HEK293 (cell line): ENCODE data around the gene EN1.

Experiments used
- CTCF ChIA-PET: fragments of 350-600 bp; formaldehyde crosslinking; extraction: SDS; loops from one replicate; lab custom pipeline; 2021; ENCODE audit warnings: antibody characterized with exemption; lab: Yijun Ruan, JAX
- POLR2A ChIA-PET: fragments of 300-600 bp; formaldehyde crosslinking; extraction: SDS; loops from one replicate; lab custom pipeline; 2020; ENCODE audit warnings: antibody characterized with exemption, inconsistent platforms; lab: Yijun Ruan, JAX
- H3K27ac ChIP-seq: fragments of 200-500 bp; sonication (Bioruptor generic); 2 replicates; pipeline ENCODE4 v1.5.1; 2014; ENCODE audit warnings: low read depth, low read length, control low read depth, inconsistent platforms; ENCODE audit errors: extremely low read depth
- H3K36me3 ChIP-seq, 2 experiments: fragments of 200-500 bp in 1 of 2; sonication (Bioruptor generic) in 1 of 2; 1 replicate in 1 of 2; 2 replicates in 1 of 2; pipeline ENCODE4 v1.5.1; 2014 to 2017; ENCODE audit warnings: inconsistent platforms in 2 of 2, low read length in 2 of 2; ENCODE audit not compliant: control insufficient read depth in 2 of 2, insufficient read depth in 1 of 2
- H3K4me1 ChIP-seq: fragments of 200-500 bp; sonication (Bioruptor generic); 2 replicates; pipeline ENCODE4 v1.5.1; 2014; ENCODE audit warnings: mild to moderate bottlenecking, low read length, inconsistent platforms; ENCODE audit not compliant: control insufficient read depth, insufficient read depth
- H3K4me3 ChIP-seq: 2 replicates; pipeline ENCODE4 v1.5.1; 2011; ENCODE audit warnings: low read depth, mild to moderate bottlenecking, control low read depth, low read length, moderate library complexity
- H3K9me3 ChIP-seq: fragments of 200-500 bp; sonication (Bioruptor generic); 2 replicates; pipeline ENCODE4 v1.5.1; 2014; ENCODE audit warnings: low read depth, low read length, inconsistent platforms; ENCODE audit not compliant: control insufficient read depth, insufficient read depth
- AEBP2 ChIP-seq: fragments of 450-650 bp; formaldehyde crosslinking; IDR thresholded peaks from 2 replicates; pipeline ENCODE4 v1.5.1; 2016; ENCODE audit warnings: missing biosample characterization, missing genetic modification characterization, borderline replicate concordance
- ELK4 ChIP-seq: IDR thresholded peaks from 2 replicates; pipeline ENCODE4 v1.6.1; 2011; ENCODE audit warnings: mild to moderate bottlenecking, low read depth, low read length, borderline replicate concordance
- IKZF3 ChIP-seq: fragments of 450-650 bp; IDR thresholded peaks from 2 replicates; pipeline ENCODE4 v1.5.0; 2018; ENCODE audit warnings: missing biosample characterization, mild to moderate bottlenecking, missing genetic modification characterization, moderate library complexity
- KLF10 ChIP-seq: fragments of 450-650 bp; IDR thresholded peaks from 2 replicates; pipeline ENCODE4 v1.5.1; 2018; ENCODE audit warnings: missing biosample characterization, mild to moderate bottlenecking, missing genetic modification characterization
- OSR2 ChIP-seq: fragments of 450-650 bp; formaldehyde crosslinking; IDR thresholded peaks from 2 replicates; pipeline ENCODE4 v1.5.1; 2016; ENCODE audit warnings: missing biosample characterization, missing genetic modification characterization
- REST ChIP-seq: fragments of 450-650 bp; formaldehyde crosslinking; IDR thresholded peaks from 2 replicates; pipeline ENCODE4 v1.5.1; 2016; ENCODE audit warnings: missing biosample characterization, missing genetic modification characterization
- YY2 ChIP-seq: fragments of 450-650 bp; formaldehyde crosslinking; IDR thresholded peaks from 2 replicates; pipeline ENCODE4 v1.5.1; 2016; ENCODE audit warnings: missing biosample characterization, missing genetic modification characterization
- ZBTB11 ChIP-seq: fragments of 450-650 bp; formaldehyde crosslinking; conservative IDR thresholded peaks from 2 replicates; pipeline ENCODE4 v1.5.1; 2016; ENCODE audit warnings: low read depth, missing biosample characterization, missing genetic modification characterization
- ZBTB48 ChIP-seq: fragments of 450-650 bp; formaldehyde crosslinking; IDR thresholded peaks from 2 replicates; pipeline ENCODE4 v1.5.1; 2016; ENCODE audit warnings: missing biosample characterization, missing genetic modification characterization
- ZNF239 ChIP-seq: fragments of 450-650 bp; formaldehyde crosslinking; IDR thresholded peaks from 2 replicates; pipeline ENCODE4 v1.5.1; 2016; ENCODE audit warnings: missing biosample characterization, missing genetic modification characterization
- ZNF561 ChIP-seq: fragments of 450-650 bp; IDR thresholded peaks from 2 replicates; pipeline ENCODE4 v1.5.1; 2018; ENCODE audit warnings: missing biosample characterization, missing genetic modification characterization, borderline replicate concordance
- ZNF624 ChIP-seq: fragments of 450-650 bp; formaldehyde crosslinking; IDR thresholded peaks from 2 replicates; pipeline ENCODE4 v1.5.1; 2017; ENCODE audit warnings: missing biosample characterization, missing genetic modification characterization
- ZNF677 ChIP-seq: fragments of 450-650 bp; IDR thresholded peaks from 2 replicates; pipeline ENCODE4 v1.5.0; 2018; ENCODE audit warnings: missing biosample characterization, mild to moderate bottlenecking, missing genetic modification characterization, moderate library complexity
- ZNF791 ChIP-seq: fragments of 450-650 bp; formaldehyde crosslinking; IDR thresholded peaks from 2 replicates; pipeline ENCODE4 v1.5.1; 2016; ENCODE audit warnings: missing biosample characterization, missing genetic modification characterization

EN1 gene

GRCh38 chr2:118850901-118851415 lies 3.5 kb upstream of the EN1 start (continued):
- TF ChIP-seq ZBTB11 (no peak), ELK4 (no peak), IKZF3 (tag by site-specific recombination) (no peak), AEBP2 (tag by site-specific recombination) (no peak), ZNF239 (tag by site-specific recombination) (no peak), KLF10 (tag by site-specific recombination) (no peak), OSR2 (tag by site-specific recombination) (no peak)
- TF ChIP-seq, all 188 proteins: peak for 0

- no peak for TF ChIP-seq ZNF677 (tag by site-specific recombination)
- TF ChIP-seq ZNF561 = no peak
- TF ChIP-seq REST = no peak
- no peak for TF ChIP-seq YY2 (tag by site-specific recombination)
- no peak for TF ChIP-seq ZNF624 (tag by site-specific recombination)
- no peak for TF ChIP-seq ZNF791 (tag by site-specific recombination)
- no peak for TF ChIP-seq ZBTB48 (tag by site-specific recombination)
- H3K27ac ChIP-seq = no peak overlapping the region
- peaks cover 6% of the 10 kb centered on the region; the same call in 1 of the 2 replicates for H3K4me1 ChIP-seq
- CTCF ChIA-PET = no interaction called here
- POLR2A ChIA-PET = no interaction called here
- H3K4me3 ChIP-seq = no peak overlapping the region
- no peaks in the 10 kb centered on the region for H3K9me3 ChIP-seq
- H3K36me3 ChIP-seq = no peaks in the 10 kb centered on the region
These were observed 2.9 kb upstream of the EN1 start for GRCh38 chr2:118850168-118850900.
